Activated gamma-delta T cell (primary cell): Measurements from ENCODE around the gene RAET1L.
"Not testable (repeated sequence)": the region's sequence is repeated elsewhere in the genome, so short reads cannot be mapped to it uniquely, and the experiment has no call there.

Experiments
- DNase-seq: peaks from one replicate; lab custom pipeline; 2025; lab: John Stamatoyannopoulos, UW

The RAET1L gene

GRCh38 chr6:149991472-149991795, 33.9 kb downstream of the RAET1L start:
- DNase-seq: not testable (repeated sequence)

DNA sequence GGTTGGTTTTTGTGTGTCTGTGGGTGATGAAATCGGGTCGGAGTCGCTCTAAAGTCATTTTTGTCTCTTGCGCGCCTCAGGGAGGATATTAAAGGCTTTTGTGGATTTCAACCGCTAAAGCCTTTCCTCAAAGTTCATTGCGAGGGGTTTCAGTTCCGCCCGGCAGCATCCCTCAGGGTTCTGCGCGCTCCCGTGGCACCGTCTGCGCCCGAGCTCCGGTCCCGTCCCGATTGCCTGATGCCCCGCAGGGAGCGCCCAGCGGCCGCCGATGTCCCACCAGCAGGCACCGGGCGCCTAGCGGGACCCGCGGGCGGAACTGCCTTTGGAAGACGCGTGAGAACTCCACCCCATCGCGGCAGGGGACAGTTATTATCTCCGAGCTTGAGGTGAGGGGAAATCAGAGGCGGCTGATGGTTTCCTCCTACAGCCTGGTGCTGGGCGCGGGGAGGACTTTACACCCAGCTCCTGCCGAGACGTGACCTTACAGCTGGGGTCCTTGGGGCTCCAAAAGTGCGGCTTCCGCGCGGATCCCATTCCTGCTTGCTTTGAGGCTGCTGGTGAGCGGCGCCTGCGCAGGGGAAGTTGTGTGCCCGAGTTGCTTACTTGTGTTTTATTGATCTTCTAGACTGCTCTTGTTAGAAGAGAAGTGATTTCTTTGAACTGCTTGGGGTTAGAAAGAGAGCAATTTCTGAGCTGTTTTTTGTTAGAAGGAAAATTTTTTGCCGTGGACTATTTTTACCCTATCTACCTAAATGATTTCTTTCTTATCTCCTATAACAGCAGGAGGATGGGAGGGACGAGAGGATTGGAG, 34.5 kb downstream of the RAET1L start:
- peak; percentile 12 for DNase-seq

DNA sequence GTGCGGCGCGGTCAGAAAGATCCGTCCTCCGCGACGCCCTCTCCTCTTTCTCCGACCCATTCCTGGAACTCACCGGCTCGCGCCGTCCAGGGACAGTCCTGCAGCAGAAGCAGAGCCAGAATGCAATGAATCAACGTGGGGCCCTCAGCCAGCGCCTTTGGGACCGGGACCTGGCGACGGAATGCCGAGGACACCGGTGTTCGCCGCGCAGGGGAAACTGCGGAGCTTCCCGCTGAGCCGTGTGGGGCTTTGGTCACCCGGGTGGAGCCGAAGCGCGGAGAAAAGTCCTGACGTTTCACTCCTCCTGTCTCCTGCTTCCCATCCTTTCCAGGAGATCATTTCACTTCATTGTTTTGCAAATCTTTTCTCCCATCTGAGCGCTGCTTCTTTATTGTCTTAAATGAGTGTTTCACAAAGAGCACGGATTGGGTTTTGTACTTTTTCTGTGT, 35.1 kb downstream of the RAET1L start:
- DNase-seq: peak; percentile 13

DNA sequence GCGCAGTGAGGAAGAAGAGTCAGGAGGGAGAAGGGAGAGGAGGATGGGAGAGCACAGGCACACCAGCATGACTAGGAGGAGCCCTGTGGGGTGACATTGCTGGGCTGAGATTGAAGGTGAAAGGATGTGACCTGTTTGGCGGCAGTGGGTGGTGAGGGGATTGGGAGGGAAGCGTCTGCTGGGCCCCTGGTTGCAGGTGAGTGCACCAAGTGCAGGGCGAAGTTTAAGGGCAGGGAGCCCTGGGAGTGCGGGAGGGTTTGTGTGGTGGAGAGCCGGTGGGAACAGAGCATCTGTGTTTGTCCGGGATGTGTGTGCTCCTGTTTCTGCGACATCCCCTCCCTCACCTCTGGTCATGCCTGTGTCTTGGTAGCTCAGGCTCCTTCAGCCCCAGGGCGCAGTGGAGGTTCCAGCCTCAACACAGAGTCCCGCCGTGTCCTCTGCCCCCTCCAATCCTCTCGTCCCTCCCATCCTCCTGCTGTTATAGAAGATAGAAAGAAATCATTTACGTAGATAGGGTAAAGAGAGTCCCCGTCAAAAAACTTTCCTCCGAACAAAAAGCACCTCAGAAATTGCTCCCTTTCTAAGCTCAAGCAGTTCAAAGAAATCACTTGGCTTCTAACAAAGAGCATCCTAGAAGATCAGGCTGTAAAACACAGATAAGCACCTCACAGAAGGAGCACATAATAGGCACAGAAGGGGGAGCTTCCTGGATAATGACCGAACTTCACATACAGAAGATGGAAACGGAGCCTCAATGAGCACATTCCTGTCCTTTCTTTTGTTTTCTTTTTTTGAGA, 36.6 kb downstream of the RAET1L start:
- DNase-seq: no peak

DNA sequence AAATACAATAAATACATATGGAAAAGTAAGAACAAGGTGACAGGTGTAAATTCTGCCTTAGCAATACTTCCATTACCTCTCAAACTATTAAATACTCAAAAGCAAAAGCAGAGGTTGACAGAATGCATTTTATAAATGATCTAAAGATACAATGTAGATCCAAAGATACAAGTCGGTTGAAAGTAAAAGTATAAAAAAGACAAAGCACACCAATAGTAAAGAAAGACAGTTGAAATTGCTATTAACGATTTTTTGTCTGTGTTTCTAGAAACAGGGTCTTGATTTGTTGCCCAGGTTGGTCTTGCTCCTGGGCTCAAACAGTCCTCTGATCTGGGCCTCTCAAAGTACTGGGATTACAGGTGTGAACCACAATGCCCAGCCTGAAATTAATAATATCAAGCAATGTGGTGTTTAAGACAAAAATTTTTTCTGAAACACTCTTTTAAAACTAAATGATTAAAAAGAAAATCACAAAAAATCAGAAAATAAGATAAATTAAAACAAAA, 37.7 kb downstream of the RAET1L start:
- no peak for DNase-seq

DNA sequence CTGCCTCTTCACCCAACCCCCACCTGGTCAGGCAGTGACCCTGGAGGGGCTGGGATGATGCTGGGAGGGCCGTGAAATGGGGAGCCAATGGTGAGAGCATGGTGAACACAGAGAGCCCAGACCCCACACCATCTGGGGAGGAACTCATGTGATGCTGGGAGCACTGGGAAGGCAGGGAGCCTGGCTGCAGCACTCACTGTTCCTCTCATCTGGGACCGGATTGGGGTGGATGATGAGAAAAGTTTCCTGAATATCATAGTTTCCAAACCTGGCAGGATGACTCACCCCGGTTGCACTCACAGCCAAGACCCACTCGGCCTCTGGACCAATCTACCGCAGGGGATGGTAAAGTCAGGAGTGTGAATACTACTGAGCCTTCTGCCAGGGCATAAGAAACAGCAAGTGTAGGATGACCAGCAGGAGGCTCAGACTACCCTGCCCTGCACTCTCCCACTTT, 39.8 kb downstream of the RAET1L start:
- no peak for DNase-seq

- no peak for DNase-seq
Measured at GRCh38 chr6:149984773-149985172, 40.6 kb downstream of the RAET1L start.

DNA sequence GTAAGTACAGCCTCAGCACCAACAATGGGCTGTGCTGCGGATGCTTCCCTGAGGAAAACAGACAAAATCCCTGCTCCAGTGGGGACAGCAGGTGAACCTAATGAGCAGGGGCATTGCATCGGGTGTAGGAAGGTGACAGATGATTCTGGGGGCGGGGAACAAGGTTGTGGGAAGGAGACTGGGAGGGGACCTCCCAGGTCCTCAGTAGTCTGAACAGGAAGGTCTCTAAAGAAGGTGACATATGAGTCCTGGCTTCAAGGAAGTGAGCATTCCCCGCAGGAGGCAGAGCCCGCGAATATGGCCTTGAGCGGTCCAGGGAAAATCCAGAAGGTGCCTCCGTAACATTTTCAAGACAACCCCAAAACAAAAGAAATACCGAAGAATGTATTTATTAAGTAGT, 42.2 kb downstream of the RAET1L start:
- no peak for DNase-seq

DNA sequence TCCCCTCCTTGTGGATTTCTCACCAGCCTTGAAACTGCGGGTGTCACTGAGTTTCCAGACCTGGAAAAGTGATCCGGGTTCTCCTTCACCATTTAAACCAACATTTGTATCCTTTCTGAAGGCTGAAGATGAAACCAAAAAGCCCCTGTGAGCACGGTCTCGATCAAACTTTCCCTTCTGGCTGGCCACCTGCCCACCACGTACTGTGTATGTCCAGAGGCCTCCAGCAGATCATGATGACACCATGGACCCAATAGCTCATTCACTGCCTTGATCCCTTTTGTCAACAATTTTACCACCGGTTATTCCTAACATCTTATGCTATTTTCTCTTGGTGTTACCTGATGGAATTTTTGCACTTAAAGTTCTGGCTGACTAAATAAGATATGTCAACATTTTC, 46.0 kb downstream of the RAET1L start:
- DNase-seq: no peak

DNA sequence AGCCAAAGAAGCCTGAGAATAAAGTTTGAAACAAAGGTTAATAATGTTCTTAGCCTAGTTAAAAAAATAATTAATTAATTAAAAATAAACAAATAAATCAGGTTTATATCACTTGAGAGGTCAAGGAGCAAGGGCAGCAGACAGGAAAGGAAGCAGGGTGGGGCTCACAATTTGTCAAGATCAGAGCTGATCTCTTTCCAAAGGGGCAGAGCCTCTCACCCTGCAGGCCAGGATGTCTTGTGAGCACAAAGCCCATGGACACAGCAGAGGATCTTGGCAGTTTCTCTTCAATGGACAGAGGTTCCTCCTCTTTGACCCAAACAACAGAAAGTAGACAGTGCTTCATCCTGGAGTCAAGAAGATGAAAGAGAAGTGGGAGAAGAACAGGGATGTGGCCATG, 46.7 kb downstream of the RAET1L start:
- no peak for DNase-seq

DNA sequence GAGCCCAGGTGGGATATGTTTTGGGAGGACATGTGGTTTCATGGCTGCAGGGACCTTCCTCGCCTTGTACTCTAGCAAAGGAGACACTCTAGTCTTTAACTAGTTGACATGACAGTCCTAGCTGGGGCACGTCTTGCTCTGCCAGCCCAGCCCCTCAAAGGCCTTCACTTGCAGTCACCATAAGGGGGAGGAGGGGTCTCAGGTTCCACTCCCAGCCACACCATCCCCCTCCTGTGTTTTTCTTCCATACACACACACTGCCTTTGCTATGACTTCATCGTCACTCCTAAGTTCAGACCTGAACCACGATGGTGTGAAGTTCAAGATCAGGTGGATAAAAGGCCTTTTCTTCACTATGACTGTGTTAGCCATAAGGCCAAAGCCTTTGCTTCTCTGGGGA, 48.1 kb downstream of the RAET1L start:
- DNase-seq: no peak

DNA sequence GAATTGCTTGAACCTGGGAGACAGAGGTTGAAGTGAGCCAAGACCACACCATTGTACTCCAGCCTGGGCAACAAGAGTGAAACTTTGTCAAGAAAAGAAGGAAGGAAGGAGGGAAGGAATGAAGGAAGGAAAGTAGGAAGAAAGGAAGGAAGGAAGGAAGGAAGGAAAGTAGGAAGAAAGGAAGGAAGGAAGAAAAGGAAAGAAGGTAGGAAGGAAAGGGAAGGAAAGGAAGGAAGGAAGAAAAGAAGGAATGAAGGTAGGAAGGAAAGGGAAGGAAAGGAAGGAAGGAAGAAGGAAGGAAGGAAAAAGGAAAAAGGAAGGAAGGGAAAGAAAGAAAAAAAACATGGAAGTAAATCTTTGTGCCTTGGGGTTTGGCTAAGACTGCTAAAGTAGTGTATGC, 49.9 kb downstream of the RAET1L start:
- no peak for DNase-seq

DNA sequence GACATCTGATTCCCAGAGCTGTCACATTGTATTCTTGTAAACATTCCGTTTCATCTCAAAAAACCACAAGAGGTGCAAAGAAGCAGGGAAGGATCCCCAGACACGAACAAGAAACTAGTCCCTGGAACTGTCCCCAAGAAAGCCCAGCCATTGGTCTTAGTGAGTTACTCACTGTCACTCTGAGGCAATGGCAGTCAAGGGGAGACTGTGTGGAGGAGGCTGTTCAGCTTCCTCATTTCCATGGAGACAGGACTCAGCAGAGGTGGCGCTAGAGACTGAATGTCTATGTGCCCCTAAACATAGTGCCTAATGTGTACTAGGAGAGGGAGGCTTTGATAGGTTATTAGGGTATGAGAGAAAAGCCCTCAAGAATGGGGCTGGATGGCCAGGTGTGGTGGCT, 50.5 kb downstream of the RAET1L start:
- no peak for DNase-seq

DNA sequence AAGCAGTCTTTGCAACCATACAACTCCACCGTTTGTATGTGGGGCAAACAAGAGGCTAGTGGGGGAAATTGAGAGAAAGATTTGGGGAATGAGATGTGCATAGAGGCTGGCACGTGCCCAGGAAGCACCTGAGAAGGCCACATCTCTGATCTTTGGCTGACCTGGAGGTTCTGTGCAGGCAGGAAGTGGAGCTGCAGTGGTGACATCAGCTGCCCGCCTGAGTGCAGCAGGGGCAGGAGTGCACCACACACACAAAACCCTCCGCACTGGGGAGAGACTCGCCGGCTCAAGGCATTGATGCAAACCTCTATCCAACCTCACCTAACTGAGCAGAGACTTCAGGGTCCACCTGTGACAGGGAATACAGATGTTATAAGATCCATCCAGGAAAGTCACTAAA, 50.9 kb downstream of the RAET1L start:
- DNase-seq: not testable (repeated sequence)

DNA sequence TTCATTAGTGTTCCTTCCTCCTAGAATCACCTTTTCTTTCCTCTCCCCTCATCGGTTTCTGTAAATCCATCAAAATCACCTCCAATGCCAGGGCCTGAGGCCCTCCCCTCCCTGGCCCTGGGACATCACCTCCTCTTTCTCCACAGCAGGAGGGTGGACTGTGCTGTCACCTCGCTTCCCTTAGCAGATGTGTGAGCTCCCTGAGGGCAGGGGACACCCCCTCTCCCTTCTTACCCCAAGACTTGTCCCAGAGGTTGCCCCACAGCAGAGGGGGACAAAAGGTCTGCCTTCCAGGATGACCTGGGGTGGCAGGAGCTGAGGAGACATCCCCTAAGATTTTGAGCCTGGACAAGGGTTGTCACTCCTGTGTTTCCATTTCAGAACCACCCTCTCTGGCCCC, 55.7 kb downstream of the RAET1L start:
- DNase-seq: no peak

GRCh38 chr6:149968909-149969308, 56.4 kb downstream of the RAET1L start:
- DNase-seq: not testable (repeated sequence)
